ENCODE data around the gene TEX55.
"Not testable (repeated sequence)": the region's sequence is repeated elsewhere in the genome, so short reads cannot be mapped to it uniquely, and the experiment has no call there.

TEX55 gene

DNA sequence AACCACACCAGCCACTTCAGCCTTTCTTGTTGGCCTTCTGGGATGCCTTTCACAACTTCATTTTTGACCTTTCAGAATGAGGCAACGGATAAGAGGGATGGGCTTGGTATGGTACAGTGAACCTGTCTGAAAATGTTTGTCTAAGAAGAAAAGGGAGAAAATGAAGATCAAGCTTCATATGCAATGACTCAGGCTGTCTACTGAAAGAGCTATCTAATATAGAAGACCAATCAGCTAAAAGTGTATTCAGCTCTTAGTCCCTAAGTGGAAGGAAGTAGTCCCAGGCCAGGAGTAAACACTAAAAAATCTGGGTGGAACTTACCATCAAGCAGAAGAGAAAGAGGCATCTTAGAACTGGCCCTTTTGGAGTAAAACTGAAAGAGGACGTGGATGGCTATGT, 15.3 kb downstream of the TEX55 start:
- no peak for DNase-seq

DNA sequence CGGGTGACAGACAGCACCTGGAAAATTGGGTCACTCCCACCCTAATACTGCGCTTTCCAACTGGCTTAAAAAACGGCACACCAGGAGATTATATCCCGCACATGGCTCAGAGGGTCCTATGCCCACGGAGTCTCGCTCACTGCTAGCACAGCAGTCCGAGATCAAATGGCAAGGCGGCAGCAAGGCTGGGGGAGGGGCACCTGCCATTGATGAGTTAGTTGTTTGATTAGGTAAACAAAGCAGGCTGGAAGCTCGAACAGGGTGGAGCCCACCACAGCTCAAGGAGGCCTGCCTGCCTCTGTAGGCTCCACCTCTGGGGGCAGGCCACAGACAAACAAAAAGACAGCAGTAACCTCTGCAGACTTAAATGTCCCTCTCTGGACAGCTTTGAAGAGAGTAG, 18.8 kb downstream of the TEX55 start:
- not testable (repeated sequence) for DNase-seq

DNA sequence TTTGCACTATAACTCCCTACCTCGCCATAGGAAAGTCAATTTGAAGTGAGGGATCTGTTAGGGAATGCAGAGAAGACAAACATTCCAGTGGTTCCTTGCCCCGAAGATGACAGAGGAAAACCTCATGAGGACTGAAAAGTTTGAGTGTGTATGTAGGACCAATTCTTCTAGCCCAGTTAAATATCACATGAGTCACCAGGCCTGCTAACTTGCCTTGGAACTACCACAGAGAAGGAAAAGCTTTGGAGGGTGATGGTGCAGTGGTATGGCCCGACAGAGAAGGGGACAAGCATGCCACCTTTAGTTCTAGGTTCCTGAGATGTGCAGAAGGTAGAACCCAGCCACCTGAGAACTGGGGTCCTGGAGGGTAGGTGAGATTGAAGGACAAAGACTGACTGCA, 24.9 kb downstream of the TEX55 start:
- DNase-seq = no peak

DNA sequence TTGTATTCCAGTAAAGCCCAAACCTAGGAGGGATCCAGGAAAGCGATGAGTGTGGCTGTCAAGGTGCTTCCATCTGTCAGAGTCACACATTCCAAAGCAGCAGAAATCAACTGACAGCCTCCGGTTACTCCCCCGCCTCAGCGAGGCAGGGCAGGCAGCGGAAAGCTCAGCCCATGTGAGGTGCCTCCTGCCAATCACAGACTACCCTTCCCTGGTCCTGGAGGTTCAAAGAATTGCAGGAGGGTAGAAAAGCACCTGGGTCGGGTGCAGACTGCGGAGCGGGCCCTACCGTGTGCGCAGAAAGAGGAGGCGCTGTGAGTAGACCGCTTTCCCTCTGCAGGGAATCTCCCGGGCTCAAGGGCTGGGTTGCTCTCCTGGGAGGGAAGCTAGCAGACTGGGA, 27.4 kb downstream of the TEX55 start, which contains the start of gene UPK1B:
UPK1B (plus strand) TSS at position 274 of the 400 bp plus-strand sequence. CDS start 13,144 bp downstream, outside the sequence.
- no peak for DNase-seq

DNA sequence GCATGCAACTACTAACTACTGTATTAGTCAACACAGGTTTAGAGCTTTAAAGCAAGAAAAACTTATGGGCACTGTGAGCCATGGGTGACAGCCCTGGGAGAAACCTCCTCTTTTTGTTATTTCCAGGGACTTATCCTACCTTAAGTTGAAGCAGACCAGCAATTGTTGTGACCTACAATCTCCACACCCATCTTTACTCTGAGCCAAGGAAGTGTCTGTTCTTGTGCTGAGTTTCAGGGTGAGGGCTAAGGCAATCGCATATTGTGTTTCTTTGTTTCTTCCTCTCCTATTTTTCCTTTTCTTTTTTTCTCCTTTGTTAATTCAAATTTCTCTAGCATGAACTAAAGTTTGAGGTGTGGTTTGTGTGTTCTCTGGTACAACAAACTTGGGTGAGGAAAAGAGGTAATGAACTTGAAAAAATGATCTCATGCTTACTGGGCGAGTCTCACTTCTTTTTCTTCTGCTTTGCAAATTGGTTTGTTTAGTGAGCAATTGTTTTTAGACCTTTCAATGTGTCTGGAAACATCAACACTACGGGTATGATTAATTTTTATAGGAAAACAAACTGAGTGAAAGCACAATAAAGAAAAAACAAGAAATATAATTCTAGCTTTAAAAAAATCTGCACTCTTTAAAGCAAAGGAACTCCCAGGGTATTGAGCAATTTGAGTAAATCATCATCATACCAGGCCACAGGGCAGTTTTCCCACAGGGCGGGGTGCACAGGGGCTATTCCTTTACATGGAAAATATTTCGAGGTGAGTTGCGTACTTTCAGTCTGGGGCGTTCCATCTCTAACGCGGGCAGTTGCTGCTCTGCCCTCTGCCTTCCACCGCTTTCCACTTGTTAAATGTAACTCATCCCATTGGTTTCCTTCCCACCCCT, 30.1 kb downstream of the TEX55 start:
- DNase-seq = no peak

DNA sequence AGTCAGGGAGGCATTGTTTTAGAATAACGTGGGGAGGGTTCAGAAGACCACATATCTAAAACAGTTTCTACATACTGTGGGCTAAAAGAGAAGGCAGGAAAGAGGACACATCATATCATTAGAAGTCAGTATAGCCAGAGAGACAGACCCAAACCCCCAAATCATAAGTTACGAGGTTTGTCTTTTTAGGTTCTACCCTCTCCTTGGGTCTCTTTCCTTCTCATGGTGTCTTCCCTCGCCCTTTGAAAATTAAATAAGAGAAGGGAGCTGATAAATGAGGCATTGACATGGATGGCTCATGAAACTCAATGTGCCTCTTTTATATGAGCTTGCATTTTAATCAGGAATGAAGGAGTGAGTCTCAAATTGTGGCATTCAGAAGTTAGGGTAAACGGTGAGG, 30.8 kb downstream of the TEX55 start:
- no peak for DNase-seq

DNA sequence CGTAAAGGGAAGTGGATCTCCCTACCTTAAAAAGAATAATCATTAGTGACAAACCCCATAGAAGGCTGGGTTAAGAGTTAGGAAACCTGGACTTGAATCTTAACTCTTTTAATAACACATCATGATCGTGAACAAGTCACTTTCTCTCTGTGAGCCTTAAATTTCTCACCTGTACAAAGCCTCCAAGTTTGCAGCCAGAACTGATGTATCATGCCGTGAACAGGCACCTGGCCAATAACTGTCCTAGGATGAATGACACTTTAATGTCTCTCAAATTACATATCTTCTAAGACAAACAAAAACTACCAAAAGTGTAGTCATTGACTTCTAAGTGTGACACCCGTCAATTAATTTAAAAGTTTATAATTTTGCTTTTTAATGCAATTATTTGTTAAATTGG, 31.4 kb downstream of the TEX55 start:
- no peak for DNase-seq

DNA sequence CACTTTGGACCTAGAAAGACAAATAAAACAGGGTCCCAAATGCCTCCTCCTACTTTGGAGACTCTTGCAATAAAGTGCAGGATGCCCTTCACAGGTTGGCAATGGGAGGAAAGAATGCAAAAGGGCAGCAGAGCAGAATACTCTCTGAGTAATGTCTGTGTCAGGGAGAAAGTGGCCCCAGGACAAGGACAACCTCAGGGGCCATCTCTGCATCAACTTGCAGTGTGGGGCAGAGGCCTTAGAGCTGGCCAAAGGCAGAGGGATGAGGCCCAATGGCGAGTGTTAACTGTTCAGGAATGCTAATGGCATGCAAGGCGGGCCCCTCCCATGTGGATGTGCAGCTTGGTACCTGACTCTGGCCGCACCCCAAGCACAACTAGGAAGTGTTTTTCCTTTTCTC, 35.8 kb downstream of the TEX55 start:
- no peak for DNase-seq

DNA sequence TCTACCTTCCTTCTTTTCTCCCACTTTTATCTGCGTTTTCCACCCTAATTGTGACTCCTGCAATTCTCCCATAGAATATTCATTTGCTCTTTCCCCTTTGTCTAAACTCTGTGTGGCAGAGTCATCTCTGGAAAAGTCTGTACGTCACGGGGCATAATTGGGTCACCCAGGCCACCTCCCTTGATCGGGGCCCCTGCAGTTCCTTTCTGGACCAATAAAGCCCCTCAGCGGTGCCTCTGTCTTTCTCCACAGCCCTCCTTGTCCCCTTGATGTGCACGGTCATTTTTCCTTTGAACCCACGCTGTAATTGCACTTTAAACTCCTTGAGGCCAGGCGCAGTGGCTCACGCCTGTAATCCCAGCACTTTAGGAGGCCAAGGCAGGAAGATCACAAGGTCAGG, 38.1 kb downstream of the TEX55 start:
- DNase-seq = no peak

DNA sequence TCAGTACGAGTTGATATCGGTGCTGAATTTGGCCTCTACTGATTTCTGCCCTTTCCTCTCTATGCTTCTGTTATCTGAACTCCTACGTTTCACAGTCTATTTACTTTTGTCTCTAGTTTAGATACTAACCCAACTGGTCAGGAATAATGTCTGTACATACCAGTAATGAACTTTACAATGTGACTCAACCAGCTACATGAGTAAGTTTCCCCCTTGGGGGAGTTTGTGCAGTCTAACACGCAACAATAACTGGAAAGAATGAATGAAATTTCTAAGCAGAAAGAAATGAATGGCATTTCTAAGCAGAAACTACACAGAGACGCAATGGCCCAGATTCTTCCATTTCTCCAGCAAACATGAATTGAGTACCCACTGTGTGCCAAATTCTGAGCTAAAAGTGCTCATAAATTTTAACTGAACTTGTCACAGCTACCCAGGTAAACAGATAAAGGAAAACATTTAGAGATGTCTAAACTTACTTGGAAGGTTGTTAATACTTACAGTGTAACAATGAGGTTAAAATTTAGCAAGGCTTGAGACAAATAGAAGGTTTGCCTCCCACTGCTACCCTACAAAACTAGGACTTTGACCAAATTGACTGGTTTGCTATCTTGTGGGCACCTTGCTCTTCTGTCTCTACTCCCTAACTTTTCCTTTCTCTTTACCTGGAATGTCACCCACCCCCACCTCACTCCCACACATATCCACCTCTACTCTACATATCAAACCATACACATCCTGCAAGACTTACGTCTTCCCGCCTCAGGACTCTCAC, 39.0 kb downstream of the TEX55 start:
- DNase-seq = no peak

DNA sequence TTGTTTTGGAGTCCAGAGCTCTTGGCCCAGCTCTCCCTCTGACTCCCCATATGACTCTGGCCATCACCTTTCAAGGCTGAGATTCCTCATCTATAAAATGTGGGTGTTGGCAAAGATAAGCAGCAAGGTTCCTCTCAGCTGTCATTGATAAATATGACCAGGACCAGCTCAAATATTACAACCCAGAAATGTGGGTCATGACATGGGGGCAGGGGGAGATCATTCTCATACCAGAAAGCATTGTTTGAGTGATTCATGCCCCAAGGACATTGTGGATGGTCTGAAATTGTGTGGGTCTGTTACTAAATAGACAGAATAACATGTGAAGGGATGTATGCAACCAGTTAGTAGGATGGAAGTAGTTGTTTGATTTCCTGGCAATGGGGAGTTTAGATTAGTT, 41.3 kb downstream of the TEX55 start:
- DNase-seq = no peak

DNA sequence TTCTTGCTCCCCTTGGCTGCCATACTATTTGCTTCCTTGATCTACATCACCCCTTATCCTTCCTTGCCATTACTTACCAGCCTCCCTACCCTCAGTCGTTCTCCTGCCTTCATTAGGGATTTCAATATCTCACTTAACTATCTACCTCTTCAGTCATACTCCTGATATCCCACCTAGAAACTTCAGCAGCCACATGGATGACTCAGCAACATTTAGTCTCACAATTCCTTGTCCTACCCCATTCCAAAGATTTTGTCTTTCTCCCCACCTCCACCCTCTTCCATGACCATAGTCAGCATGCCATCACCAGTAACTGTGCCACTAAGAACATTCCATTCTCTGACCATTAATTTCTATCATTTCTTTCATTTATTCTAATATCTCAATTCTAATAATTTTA, 45.8 kb downstream of the TEX55 start:
- DNase-seq = no peak

DNA sequence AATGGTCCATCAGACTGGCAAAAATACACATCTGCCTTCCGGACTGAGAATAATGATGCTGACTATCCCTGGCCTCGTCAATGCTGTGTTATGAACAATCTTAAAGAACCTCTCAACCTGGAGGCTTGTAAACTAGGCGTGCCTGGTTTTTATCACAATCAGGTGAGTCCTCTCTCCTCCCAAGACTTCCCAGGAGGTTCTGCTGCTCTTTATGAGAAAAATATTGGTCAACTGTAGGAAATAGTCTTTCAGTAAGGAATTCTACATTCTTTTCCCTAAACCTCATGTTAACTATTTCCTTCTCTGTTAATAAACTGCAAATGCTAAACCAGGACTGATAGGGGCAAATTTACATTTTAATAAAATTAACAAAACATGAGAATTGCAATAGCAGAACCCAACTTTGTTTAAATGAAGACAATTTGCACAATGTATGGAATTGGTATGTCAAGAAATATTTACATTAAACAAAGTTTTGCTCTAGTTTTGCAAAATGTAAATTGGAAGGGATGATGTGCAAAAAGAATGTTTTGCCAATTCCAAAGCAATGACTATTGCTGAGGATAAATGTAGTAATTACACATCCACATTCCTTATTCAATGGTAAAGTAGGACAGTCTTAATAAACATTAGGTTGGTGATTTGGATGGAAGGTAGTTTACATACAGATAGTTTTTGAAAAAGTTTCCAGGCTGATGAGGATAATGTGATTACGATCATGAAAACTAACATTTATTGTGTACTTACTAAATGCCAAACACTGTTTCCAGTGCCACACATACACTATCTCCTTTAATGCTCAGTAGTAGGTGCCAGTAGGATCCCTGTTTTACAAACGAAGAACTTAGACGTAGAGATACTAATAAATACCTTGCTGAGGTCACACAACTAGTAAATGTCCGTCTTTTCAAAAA, 48.5 kb downstream of the TEX55 start:
- DNase-seq = no peak

DNA sequence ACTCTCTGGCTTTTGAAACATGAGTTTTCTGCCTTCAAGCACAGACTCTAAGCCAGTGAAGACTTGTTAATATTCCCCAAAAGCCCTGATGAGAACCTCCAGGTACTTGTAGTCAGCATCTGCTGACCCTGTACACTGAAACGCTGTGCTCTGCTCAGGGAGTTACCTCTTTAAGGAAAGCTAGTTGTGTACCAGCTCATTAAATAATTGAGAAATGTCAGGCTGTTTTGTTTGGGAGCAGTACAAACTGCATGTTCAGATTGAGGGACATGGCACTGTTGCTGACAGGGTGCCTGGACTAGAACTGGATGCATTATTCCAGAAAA, 49.1 kb downstream of the TEX55 start:
- no peak for DNase-seq

DNA sequence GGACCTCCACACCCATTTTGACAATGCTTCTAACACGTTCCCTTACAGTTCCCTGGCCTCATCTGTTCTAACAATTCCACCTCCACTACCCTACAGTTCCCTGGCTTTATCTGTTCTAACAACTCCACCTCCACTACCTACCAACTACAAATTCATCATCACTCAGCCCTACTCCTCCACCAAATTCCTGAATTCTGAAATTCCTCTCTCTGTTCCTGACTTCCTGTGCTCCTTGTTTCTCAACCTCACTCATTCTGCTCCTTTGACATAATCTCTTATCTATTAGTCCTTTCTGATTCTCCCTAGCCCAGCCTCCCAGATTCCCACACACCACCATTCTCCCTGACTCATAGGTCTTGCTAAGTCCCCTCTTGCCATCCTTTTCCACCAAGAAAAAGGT, 49.9 kb downstream of the TEX55 start:
- DNase-seq = no peak
